ENCODE results near the gene WFDC8.

Gene WFDC8

DNA sequence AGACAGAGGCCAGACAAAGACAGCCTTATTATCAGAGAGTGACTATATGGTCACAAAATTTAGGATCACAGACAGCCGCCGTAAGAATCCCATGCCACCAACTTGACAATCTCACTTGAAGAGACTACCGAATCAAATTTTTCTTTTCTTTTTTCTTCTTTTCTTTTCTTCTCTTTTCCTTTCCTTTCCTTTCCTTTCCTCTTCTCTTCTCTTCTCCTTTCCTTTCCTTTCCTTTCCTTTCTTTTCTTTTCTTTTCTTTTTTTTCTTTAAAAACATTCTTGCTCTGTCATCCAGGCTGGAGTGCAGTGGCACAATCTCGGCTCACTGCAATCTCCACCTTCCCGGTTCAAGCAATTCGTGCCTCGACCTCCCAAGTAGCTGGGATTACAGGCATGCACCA lies 30.7 kb downstream of the WFDC8 start:
- DNase-seq (ENCODE audit: low read depth, low spot score), result no peak

DNA sequence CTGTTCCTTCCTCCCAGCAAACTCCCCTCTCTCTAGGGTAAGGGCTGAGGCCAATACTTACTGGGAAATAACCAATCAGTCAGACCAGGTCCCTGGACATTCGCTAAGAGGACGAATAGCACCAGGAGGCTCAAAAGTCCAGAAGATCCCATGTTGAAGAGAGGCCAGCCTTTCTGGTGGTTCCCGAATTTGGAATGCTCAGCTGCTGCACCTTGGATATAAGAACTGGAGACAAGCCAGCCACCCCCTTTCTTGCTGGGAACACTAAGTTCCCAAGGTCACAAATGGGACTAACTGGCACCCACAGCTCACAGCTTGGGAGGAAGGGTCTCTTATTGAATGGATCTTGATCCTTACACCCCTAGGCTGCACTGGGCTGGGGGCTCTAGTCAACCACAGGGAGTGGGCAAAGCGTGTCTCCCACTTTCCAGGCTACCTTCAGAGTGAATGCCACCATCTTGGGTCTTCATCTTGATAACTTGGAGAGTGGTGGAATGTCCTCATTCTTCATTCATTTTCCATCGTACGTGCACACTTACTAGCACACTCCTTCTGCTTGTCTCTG lies 31.8 kb downstream of the WFDC8 start, which contains the start of gene EPPIN:
TSS of gene EPPIN (minus strand) at position 196 of the 565 bp plus-strand sequence. CDS start at position 152, 44 bp downstream.
- DNase-seq (ENCODE audit: low read depth, low spot score), result no peak

GRCh38 chr20:45545754-45546453 lies 33.2 kb downstream of the WFDC8 start:
- peak; percentile 42 for DNase-seq (ENCODE audit: low read depth, low spot score)

- DNase-seq (ENCODE audit: low read depth, low spot score), result no peak
These were observed 33.7 kb downstream of the WFDC8 start for GRCh38 chr20:45545351-45545750.

- no peak for DNase-seq (ENCODE audit: low read depth, low spot score)
These were observed 39.7 kb downstream of the WFDC8 start, which contains the start of gene WFDC6 for GRCh38 chr20:45539382-45539781. WFDC6 (minus strand) TSS chr20:45539482; CDS start chr20:45539407, 75 bp downstream.

DNA sequence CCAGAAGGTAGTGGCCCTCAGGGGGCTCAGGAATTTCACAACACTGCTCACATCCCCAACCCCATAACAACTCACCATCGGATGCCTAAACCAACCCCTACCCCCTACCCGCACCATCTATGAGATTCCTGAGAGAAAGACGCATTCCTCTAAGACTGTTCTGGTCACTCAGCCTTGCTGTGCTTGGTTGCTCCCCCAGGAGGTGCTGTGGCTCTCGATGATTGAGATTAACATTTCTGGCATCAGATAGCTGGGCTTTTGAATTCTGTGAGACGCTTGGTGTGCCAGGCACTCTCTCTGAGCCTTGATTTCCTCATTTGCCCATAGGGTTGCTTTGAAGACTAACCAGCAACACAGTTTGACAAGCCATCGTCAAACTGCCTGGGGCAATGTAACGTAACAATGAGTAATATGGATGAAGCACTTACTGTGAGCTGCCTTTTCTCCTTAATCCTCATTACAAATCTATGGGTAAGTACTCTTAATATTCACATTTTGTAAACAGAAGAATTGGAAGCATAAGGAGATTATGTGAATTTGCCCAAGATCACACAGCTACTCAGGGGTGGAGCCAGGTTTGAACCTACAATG lies 40.8 kb downstream of the WFDC8 start:
- DNase-seq (ENCODE audit: low read depth, low spot score), result peak; percentile 30

DNA sequence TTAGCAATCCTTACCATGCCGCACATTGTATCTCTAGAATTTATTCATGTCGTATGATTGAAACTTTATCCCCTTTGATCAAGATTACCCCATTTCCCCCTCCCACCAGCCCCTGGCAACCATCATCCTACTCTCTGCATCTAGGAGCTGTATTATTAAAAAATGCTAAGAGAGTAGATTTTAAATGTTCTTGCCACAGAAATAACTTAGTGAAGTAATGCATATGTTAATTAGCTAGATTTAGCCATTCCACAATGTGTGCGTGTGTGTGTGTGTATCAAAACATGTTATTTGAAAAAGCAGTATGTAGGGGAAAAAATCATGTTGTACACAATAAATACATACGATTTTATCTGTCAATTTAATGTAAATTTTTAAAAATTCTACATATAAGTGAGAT lies 51.8 kb downstream of the WFDC8 start:
- no peak for DNase-seq (ENCODE audit: low read depth, low spot score)

DNA sequence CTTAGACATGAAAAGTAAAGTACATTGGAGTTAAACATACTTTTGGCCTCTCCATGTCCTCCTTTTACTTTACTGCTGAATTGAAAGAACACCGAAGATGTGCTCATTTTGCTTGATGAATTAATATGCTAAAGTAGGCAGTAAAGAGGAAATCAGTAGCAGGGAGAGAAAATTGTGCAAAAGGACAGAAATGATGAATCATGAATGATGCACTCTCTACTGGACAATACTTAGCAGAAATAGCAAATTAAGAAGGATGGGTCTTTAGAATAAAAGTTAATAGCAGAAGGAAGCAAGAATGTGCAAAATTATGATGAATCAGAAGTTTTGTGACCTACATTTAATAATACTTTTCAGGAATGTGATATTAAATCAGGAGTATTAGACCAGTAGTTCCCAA lies 55.3 kb downstream of the WFDC8 start:
- no peak for DNase-seq (ENCODE audit: low read depth, low spot score)

GRCh38 chr20:45518282-45518681 lies 60.8 kb downstream of the WFDC8 start:
- DNase-seq (ENCODE audit: low read depth, low spot score), result no peak

GRCh38 chr20:45515147-45515913 lies 63.8 kb downstream of the WFDC8 start, which contains the start of gene SPINT3:
SPINT3 (minus strand) TSS chr20:45515622; CDS start chr20:45515608, 14 bp downstream.
- no peak for DNase-seq (ENCODE audit: low read depth, low spot score)

GRCh38 chr20:45510242-45510862 lies 68.7 kb downstream of the WFDC8 start:
- no peak for DNase-seq (ENCODE audit: low read depth, low spot score)

GRCh38 chr20:45509091-45509490 lies 70.0 kb downstream of the WFDC8 start:
- no peak for DNase-seq (ENCODE audit: low read depth, low spot score)

GRCh38 chr20:45508068-45508886 lies 70.8 kb downstream of the WFDC8 start:
- no peak for DNase-seq (ENCODE audit: low read depth, low spot score)

- DNase-seq (ENCODE audit: low read depth, low spot score), result no peak
These were observed 71.9 kb downstream of the WFDC8 start for GRCh38 chr20:45507011-45507820.

DNA sequence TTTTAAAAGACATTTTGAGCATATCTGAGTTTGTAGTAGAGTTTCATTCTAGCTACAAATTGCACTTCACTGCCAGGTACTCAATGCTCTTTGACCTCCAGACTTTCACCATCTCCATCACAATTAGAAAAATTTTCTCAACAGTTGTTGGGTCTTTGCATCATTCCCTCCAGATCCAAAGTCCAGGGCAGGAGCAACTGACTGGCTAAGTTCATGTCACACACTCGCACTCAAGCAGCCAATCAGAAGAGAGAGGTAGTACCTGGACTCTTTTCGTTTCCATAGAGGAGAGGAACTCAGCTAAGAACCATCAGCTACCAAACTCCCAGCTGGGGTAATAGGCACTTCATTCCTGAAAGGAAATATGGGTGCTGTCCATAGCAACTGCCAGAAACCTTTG lies 72.7 kb downstream of the WFDC8 start:
- DNase-seq (ENCODE audit: low read depth, low spot score), result no peak

DNA sequence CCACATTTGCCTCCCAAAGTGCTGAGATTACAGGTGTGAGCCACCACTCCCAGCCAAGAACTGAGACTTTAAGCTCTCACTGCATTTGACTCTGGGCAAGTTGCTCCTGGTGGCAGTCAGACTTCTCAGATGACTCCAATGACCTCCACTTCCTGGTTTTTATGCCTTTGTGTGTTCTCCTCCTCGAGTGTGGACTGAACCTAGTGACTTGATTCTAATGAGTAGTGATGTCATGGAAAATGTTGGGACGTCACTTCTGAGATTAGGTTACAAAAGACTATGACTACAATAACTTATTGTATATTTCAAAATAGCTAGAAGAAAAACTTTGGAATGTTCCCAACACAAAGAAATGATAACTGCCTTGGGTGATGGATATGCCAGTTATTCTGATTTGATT lies 75.7 kb downstream of the WFDC8 start:
- DNase-seq (ENCODE audit: low read depth, low spot score), result no peak

GRCh38 chr20:45502561-45502960 lies 76.5 kb downstream of the WFDC8 start:
- no peak for DNase-seq (ENCODE audit: low read depth, low spot score)
